Muscle of back (tissue), 11 donors: ENCODE data around the gene FAM210B. TPM values are rescaled to one million over a fixed set of nuclear protein-coding genes. Genes with fewer than 3 reads are reported as not detected.
A peak's percentile ranks its signal among the peaks of the same experiment; 100 is the strongest.
"Not testable (repeated sequence)": the region's sequence is repeated elsewhere in the genome, so short reads cannot be mapped to it uniquely, and the experiment has no call there.

ENCODE experiments used
- DNase-seq, 3 donors: peaks; one replicate each; pipeline versions ENCODE4 v3.0.0 to v3.0.0-alpha.2; 2013
- polyA plus RNA-seq, 10 donors: library from polyadenylated mRNA; unstranded; fragments of 120-200 nt; gene quantifications; one replicate each; pipeline ENCODE4 v1.2.1, GENCODE V29; 2013; ENCODE audit not compliant: insufficient read length in 10 of 10

The FAM210B gene
- polyA plus RNA-seq, 10 donors = 32.8 to 64.9 (median 43.2) TPM

GRCh38 chr20:56359212-56360132 lies 698 bp downstream of the FAM210B start:
- DNase-seq = peak; percentile 45 to 88 (median 73)

- DNase-seq = no peak
These were observed 1.5 kb downstream of the FAM210B start for GRCh38 chr20:56360133-56360907.

GRCh38 chr20:56360908-56361205 lies 2.1 kb downstream of the FAM210B start:
- DNase-seq = no peak

- no peak for DNase-seq
These were observed 3.1 kb downstream of the FAM210B start for GRCh38 chr20:56361900-56362299.

GRCh38 chr20:56362833-56363413 lies 4.1 kb downstream of the FAM210B start:
- DNase-seq = peak in 1 of 3 donors; percentile 6

- no peak for DNase-seq
These were observed 4.7 kb downstream of the FAM210B start for GRCh38 chr20:56363491-56363890.

GRCh38 chr20:56368351-56369134 lies 9.8 kb downstream of the FAM210B start:
- DNase-seq = no peak

- DNase-seq = no peak
These were observed 10.4 kb downstream of the FAM210B start for GRCh38 chr20:56369179-56369578.

- DNase-seq = no peak
These were observed 13.2 kb downstream of the FAM210B start for GRCh38 chr20:56371977-56372376.

- DNase-seq = no peak
These were observed 14.1 kb downstream of the FAM210B start for GRCh38 chr20:56372850-56373249.

- peak in 1 of 3 donors; percentile 65 for DNase-seq
These were observed 15.2 kb downstream of the FAM210B start for GRCh38 chr20:56373942-56374341.

GRCh38 chr20:56376331-56376730 lies 17.6 kb downstream of the FAM210B start:
- no peak for DNase-seq

GRCh38 chr20:56378386-56378785 lies 19.6 kb downstream of the FAM210B start:
- DNase-seq = no peak

- no peak for DNase-seq
These were observed 21.6 kb downstream of the FAM210B start for GRCh38 chr20:56380375-56380774.

GRCh38 chr20:56381501-56381900 lies 22.7 kb downstream of the FAM210B start:
- DNase-seq = no peak

- no peak for DNase-seq
These were observed 23.9 kb downstream of the FAM210B start for GRCh38 chr20:56382696-56383095.

GRCh38 chr20:56383334-56383733 lies 24.6 kb downstream of the FAM210B start:
- no peak for DNase-seq

GRCh38 chr20:56385130-56385529 lies 26.4 kb downstream of the FAM210B start:
- no peak for DNase-seq

- DNase-seq = no peak
These were observed 27.4 kb downstream of the FAM210B start for GRCh38 chr20:56386219-56386618.

- no peak for DNase-seq
These were observed 30.1 kb downstream of the FAM210B start for GRCh38 chr20:56388882-56389281.

GRCh38 chr20:56389807-56390206 lies 31.0 kb downstream of the FAM210B start:
- no peak for DNase-seq

GRCh38 chr20:56390396-56390795 lies 31.6 kb downstream of the FAM210B start:
- not testable (repeated sequence) for DNase-seq
